ENCODE measurements around the gene STYX. TPM values are rescaled to one million over a fixed set of nuclear protein-coding genes. Genes with fewer than 3 reads are reported as not detected.
"Not testable (repeated sequence)": the region's sequence is repeated elsewhere in the genome, so short reads cannot be mapped to it uniquely, and the experiment has no call there.

STYX gene
- total RNA-seq, 4 donors from 2014 or later, result 10.0 to 31.8 (median 18.3) TPM

DNA sequence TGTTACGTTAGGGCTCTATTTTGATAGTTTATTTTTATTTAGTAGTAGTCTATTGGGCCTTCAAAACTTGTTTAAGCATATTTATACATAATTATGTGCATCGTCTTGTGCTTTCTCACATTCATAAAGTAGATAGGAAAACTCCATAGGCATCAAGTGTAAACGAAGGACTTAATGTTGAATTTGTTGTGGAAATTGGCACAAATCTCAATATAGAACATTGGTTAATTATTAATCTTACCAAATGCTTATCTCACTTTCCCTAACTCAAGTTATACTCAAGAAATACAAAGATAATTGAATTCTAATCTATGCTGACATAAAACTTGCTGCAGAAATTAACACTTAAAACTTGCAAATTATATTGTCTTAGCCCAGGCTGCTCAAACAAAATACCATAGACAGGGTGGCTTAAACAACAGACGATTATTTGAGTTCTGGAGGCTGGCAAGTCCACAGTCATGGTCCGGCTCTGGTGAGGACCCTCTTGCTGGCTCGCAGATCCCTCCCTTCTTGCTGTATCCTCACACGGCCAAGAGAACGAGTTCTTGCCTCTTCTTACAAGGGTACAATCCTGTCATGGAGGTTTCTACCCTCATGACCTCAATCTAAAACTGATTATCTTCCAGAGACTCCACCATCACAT lies 18.8 kb downstream of the STYX start:
- no peaks in the 10 kb centered on the region for H3K9me3 ChIP-seq
- intact Hi-C loops (cut with DNase I; ENCODE audit: low total_unique reads), result no loop called here
- no peak overlapping the region for H3K27ac ChIP-seq
- TF ChIP-seq POLR2A (IDR thresholded peaks at IDR 0.05), result no peak
- TF ChIP-seq, protein P1, sequence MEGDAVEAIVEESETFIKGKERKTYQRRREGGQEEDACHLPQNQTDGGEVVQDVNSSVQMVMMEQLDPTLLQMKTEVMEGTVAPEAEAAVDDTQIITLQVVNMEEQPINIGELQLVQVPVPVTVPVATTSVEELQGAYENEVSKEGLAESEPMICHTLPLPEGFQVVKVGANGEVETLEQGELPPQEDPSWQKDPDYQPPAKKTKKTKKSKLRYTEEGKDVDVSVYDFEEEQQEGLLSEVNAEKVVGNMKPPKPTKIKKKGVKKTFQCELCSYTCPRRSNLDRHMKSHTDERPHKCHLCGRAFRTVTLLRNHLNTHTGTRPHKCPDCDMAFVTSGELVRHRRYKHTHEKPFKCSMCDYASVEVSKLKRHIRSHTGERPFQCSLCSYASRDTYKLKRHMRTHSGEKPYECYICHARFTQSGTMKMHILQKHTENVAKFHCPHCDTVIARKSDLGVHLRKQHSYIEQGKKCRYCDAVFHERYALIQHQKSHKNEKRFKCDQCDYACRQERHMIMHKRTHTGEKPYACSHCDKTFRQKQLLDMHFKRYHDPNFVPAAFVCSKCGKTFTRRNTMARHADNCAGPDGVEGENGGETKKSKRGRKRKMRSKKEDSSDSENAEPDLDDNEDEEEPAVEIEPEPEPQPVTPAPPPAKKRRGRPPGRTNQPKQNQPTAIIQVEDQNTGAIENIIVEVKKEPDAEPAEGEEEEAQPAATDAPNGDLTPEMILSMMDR (IDR thresholded peaks at IDR 0.05), result no peak
- no peak overlapping the region for H3K4me3 ChIP-seq
- no peaks in the 10 kb centered on the region for H3K36me3 ChIP-seq
- H3K4me1 ChIP-seq, result no peaks in the 10 kb centered on the region
- DNase-seq, result no peak
- no peaks in the 10 kb centered on the region for H3K27me3 ChIP-seq

DNA sequence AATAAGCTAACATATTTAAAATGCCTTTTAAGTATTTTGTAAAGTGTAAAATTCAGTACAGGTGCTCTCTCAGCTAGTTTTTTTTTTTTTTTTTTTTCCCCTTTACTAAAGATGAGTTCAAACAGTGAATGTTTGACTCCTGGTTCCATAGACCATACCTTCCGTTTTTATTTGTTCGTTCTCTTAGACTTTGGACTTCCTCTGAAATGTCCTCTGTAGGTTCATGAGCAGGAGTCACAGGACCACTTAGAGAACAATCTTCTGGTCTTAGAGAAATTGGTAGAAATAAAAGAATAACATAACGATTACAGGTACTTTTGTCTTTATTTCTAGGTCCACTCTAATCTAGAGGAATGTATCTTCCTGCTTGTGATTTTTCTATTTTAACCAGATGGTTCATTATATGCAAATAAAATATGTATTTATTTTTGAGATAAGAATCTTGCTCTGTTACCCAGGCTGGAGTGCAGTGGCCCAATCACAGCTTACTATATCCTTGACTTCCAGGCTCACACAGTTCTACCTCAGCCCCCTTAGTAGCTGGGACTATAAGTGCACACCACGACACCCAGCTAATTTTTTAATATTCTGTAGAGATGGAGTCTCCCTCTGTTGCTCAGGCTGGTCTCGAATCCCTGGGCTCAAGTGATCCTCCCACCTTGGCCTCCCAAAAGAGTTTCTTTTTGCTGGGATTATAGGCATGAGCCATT lies 25.8 kb downstream of the STYX start:
- Histone ChIP-seq H3K4me3 (no peak overlapping the region), H3K9me3 (no peaks in the 10 kb centered on the region), H3K36me3 (no peaks in the 10 kb centered on the region), H3K27me3 (no peaks in the 10 kb centered on the region), H3K4me1 (no peaks in the 10 kb centered on the region), H3K27ac (no peak overlapping the region)
- TF ChIP-seq POLR2A (IDR thresholded peaks at IDR 0.05), result no peak
- TF ChIP-seq, protein P1 (IDR thresholded peaks at IDR 0.05), result no peak
- no peak for DNase-seq
- intact Hi-C loops (cut with DNase I; ENCODE audit: low total_unique reads), result no loop called here

DNA sequence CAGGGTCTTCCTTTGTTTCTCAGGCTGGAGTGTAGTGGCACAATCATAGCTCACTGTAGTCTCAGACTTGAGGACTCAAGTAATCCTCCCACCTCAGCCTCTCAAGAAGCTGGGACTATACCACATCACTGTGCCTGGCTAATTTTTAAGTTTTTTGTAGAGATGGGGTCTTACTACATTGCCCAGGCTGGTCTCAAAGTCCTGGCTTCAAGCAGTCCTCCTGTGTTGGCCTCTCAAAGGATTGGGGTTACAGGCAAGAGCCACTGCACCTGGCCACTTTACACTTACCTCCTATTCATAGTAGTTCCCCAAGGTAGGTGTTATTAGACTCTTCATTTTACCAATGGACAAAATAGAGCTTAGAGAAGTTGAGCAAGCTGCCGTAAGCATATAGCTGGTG lies 29.2 kb downstream of the STYX start:
- Histone ChIP-seq H3K36me3 (no peaks in the 10 kb centered on the region), H3K9me3 (no peaks in the 10 kb centered on the region), H3K4me3 (no peak overlapping the region), H3K27ac (no peak overlapping the region), H3K4me1 (no peaks in the 10 kb centered on the region), H3K27me3 (no peaks in the 10 kb centered on the region)
- DNase-seq, result no peak
- no peak for TF ChIP-seq POLR2A (IDR thresholded peaks at IDR 0.05)
- TF ChIP-seq, protein P1 (IDR thresholded peaks at IDR 0.05), result no peak
- intact Hi-C loops (cut with DNase I; ENCODE audit: low total_unique reads), result no loop called here

DNA sequence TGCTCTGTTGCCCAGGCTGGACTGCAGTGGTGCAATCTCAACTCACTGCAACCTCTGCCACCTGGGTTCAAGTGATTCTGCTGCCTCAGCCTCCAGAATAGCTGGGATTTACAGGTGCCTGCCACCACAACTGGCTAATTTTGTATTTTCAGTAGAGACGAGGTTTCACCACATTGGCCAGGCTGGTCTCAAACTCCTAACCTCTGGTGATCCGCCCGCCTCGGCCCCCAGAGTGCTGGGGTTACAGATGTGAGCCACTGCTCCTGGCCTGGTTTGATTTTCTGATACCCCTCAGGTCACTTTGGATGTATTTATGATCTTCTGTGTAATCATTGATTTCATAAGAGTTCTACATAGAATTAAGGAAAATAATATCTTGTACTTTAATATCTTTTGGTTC lies 33.0 kb downstream of the STYX start:
- H3K4me1 ChIP-seq; H3K36me3 ChIP-seq; H3K27me3 ChIP-seq; H3K9me3 ChIP-seq; DNase-seq; H3K4me3 ChIP-seq; intact Hi-C loops (cut with DNase I; ENCODE audit: low total_unique reads); H3K27ac ChIP-seq: not testable (repeated sequence)

DNA sequence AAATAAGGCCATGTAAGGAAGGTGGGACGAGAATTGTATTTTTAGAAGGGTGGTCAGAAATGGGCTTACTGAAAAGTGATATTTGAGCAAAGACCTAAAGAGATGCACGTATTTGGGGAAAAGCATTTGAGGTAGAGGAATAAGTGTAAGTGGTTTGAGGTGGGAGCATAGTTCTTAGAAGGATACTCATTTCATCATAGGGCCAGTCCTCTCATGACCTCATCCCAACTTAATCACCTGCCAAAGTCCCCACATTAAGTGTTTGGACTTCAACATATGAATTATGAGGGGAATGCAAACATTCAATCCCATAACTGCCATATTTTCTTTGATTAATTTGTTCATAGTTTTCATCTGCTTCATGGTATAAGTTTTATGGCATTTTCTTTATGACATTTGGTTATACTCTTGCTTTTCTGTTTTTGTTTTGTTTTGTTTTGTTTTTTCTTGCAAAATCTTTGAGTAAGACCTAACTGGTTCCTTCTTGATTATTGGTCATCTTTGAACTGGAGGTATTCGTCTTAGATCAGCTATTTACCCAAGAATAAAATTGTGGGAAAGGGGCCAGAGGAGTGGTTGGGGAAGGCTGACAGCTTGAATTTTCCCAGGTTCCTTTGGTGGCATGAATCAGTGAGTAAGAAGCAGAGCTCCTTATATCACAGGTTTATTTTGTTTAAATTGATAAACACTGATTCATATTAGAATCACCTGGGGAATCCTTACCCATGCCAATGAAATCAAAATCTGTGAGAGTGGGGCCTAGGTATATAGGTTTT lies 37.3 kb downstream of the STYX start:
- Histone ChIP-seq H3K9me3 (no peaks in the 10 kb centered on the region), H3K4me3 (no peak overlapping the region), H3K36me3 (no peaks in the 10 kb centered on the region), H3K27me3 (no peaks in the 10 kb centered on the region), H3K27ac (no peak overlapping the region), H3K4me1 (no peaks in the 10 kb centered on the region)
- intact Hi-C loops (cut with DNase I; ENCODE audit: low total_unique reads), result no loop called here
- no peak for DNase-seq
- no peak for TF ChIP-seq POLR2A (IDR thresholded peaks at IDR 0.05)
- TF ChIP-seq, protein P1 (IDR thresholded peaks at IDR 0.05), result no peak
